GM18498 (cell line): ENCODE measurements around the gene COL4A1.

Source experiments
- ATAC-seq: cut with Tn5 transposase; IDR thresholded peaks from one replicate; pipeline ENCODE4 v1.9.1; 2021; ENCODE audit warnings: mild to moderate bottlenecking, moderate library complexity; ENCODE audit not compliant: unreplicated experiment

The COL4A1 gene

GRCh38 chr13:110310541-110311442 is 3.8 kb upstream of the COL4A1 start:
- ATAC-seq: no peak

- no peak for ATAC-seq
Measured at GRCh38 chr13:110309661-110310524, 2.9 kb upstream of the COL4A1 start.

GRCh38 chr13:110308656-110309359 is 1.9 kb upstream of the COL4A1 start:
- ATAC-seq: no peak

GRCh38 chr13:110307767-110308655 is 1.1 kb upstream of the COL4A1 start:
- no peak for ATAC-seq

GRCh38 chr13:110306340-110306959 is 507 bp downstream of the COL4A1 start:
- ATAC-seq: no peak

- ATAC-seq: no peak
Measured at GRCh38 chr13:110305949-110306339, 1.0 kb downstream of the COL4A1 start.

- ATAC-seq: no peak
Measured at GRCh38 chr13:110305544-110305943, 1.4 kb downstream of the COL4A1 start.

- no peak for ATAC-seq
Measured at GRCh38 chr13:110305001-110305400, 2.0 kb downstream of the COL4A1 start.

GRCh38 chr13:110304256-110304655 is 2.7 kb downstream of the COL4A1 start:
- ATAC-seq: no peak

- ATAC-seq: no peak
Measured at GRCh38 chr13:110303644-110304043, 3.3 kb downstream of the COL4A1 start.

GRCh38 chr13:110302997-110303396 is 4.0 kb downstream of the COL4A1 start:
- no peak for ATAC-seq

- ATAC-seq: no peak
Measured at GRCh38 chr13:110301606-110302553, 5.1 kb downstream of the COL4A1 start.

- no peak for ATAC-seq
Measured at GRCh38 chr13:110301083-110301482, 5.9 kb downstream of the COL4A1 start.

GRCh38 chr13:110300090-110300815 is 6.7 kb downstream of the COL4A1 start:
- no peak for ATAC-seq

- ATAC-seq: no peak
Measured at GRCh38 chr13:110299283-110299840, 7.6 kb downstream of the COL4A1 start.

- ATAC-seq: no peak
Measured at GRCh38 chr13:110298505-110299282, 8.3 kb downstream of the COL4A1 start.
